HG03025 (cell line): ENCODE data around the gene GNB1.

Experiments
- ATAC-seq: cut with Tn5 transposase; IDR thresholded peaks from one replicate; pipeline ENCODE4 v1.9.1; 2021; ENCODE audit warnings: mild to moderate bottlenecking, moderate library complexity; ENCODE audit not compliant: unreplicated experiment, low FRiP score

GNB1 gene

DNA sequence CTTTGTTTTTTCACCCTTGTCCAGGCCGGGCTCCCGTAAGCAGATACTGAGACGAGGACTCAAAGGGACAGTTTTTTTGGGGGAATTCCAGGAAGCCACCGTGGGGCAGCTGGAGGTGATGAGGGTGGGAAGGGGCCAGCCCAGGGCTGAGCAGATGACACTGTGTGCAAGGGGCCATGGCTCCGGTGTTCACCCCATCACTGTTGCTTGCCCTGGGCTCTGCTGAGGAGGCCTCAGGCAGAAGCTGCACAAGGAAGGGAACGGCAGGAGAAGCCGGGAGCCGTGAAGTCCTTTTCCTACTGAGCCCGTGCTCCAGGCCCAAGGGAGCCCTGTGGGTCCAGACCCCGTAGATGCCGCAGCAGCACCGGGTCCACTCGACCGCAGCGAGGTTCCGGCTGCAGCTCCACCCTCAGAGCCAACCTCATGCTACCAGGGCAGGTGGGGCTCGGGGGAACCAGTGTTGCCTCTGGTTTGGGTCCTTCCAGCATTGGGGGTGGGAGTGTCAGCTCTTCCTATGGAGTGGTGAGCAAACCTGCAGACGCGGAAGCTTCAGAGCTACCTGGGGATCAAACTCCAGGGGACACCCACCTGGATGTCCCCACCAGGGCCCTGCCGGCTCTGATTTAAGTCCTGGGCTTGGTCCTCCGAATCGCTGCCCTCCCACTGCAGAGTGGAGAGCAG lies 19.9 kb upstream of the GNB1 start:
- ATAC-seq, result no peak

DNA sequence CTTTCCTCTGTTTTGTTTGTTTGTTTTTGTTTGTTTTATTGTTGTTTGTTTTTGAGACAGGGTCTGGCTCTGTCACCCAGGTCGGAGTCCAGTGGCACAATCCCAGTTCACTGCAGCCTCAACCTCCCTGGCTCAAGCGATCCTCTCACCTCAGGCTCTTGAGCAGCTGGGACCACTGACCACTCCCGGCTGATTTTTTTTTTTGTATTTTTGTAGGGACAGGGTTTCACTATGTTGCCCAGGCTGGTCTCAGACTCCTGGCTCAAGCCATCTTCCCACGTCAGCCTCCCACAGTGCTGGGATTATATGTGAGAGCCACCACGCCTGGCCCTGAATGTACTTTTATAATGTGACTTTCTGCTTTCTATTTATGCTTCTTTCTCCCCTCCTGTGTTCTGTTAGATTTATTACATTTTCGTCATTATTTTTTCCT lies 19.2 kb upstream of the GNB1 start:
- ATAC-seq, result no peak

GRCh38 chr1:1908506-1908791 lies 17.6 kb upstream of the GNB1 start:
- ATAC-seq, result peak; percentile 7

- ATAC-seq, result no peak
These were observed 16.3 kb upstream of the GNB1 start for GRCh38 chr1:1907098-1907736.

GRCh38 chr1:1906185-1907097 lies 15.6 kb upstream of the GNB1 start:
- no peak for ATAC-seq

DNA sequence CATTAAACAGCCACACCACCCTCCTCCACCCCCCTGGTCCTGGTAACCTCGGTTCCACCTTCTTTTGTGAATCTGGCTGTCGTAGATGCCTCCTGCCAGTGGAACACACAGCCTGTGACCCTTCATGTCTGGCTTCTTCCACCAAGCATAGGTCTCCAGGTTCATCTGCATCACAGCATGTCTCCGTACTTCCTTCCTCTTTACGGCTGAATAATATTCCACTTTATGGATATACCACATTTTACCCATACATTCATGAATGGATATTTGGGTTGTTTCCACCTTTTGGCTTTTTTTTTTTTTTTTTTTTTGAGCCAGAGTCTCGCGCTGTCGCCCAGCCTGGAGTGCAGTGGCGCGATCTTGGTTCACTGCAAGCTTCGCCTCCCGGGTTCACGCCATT lies 12.3 kb upstream of the GNB1 start:
- no peak for ATAC-seq

- no peak for ATAC-seq
These were observed 10.9 kb upstream of the GNB1 start for GRCh38 chr1:1901641-1902294.

- no peak for ATAC-seq
These were observed 10.2 kb upstream of the GNB1 start for GRCh38 chr1:1900883-1901640.

- ATAC-seq, result no peak
These were observed 9.1 kb upstream of the GNB1 start for GRCh38 chr1:1899967-1900327.

DNA sequence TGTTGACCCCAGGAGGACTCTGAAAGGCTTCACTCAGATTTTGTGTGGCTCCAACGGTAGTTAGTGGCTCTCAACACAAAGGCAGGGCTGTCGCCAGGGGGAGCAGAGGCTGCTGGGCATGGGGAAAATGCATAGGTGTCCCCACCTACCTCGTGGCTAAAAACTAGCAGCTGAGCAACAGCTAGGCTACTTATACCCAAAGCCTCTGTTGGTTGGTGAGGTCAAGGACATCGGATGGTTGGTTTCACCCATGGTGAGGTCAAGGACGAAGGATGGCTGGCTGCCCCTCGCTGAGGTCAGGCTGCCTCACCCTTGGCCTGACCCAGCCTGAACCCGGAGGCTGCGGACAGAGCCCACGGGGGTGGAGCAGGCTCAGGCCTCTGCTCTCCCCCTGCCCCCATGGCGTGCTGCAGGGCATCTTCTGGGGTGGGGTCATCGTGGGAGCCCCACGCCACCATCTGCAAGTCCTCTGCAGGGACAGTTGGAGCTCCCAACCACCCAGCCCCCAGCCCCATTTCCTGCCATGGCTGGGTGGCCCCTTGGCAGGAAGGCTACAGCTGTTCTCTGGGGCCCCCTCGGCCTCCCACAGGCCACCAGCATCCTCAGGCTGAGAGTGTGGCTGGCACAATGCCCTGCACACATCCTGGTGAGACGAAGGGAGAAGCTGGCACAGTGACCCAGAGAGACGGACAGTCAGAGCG lies 8.5 kb upstream of the GNB1 start:
- no peak for ATAC-seq

DNA sequence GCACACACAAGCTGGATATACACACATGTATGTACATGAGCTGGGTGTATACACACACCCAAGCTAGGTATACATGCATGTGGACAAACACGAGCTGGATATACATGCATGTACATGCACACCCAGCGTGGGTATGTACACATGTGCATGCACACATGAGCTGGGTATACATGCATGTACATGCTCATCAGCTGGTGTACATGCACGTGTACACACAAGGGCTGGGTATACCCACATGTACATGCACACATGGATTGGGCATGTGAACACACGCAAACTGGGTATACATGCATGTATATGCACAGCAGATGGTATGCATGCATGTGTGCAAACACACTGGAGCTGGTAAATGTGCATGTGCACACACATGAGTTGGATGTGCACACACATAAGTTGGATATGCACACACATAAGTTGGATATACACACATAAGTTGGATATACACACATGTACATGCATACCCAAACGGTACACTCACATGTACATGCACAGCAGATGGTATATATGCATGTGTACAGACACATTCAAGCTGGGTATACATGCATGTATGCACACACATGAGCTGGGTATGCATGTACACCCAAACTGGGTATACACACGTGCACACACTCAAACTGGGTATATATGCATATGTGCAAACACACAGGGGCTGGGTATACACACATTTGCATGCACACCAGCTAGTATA lies 7.5 kb upstream of the GNB1 start:
- no peak for ATAC-seq

- no peak for ATAC-seq
These were observed 4.8 kb upstream of the GNB1 start for GRCh38 chr1:1895456-1896336.

DNA sequence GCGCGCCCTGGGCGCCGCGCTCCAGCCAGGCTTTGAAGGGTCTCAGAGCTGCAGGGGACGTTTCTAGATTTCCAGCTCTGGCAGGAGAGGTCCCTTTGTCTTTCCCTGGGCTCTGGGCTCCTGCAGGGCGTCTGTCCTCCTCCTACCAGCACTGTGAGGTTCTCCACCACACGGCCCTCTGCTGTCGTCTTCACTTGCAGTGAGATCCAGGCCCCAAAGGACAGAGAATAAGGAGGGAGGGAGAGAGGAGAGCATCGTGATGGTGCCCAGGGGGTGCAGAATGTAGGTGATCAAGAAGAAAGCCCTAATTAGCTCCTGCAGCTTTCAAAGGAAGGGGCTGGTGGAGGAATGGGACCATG lies 4.2 kb upstream of the GNB1 start:
- no peak for ATAC-seq

DNA sequence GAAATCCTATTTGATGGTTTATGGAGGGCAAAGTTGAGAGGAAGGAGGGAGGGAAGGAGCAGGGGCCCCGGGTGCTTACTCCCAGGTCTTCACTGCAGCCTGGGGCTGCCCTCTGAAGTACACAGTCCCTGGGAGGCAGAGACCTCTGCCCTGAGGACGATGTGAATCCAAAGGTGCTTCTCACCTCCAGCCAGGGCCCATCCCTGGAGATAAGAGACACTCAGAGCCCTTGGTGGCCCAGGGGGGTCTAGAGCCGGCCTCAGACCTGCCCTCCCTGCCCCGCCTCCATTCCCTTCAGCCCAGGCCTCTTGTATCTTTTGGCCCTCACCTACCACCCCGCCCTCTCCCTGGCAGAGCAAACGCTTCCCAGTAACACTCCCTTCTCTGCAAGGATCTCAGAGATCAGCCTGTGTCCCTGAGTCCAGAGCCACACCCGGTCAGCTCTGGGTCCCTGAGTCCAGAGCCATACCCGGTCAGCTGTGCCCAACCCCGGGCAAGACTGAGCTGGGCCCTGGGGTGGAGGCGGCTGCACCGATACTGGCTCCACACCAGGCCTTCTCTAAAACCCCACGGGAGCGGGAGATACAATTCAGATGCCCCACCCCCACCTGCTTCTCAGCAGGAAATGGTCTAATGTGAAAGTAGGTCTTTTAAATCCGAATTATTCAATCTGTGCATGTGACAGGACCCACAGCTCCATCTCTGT lies 3.6 kb upstream of the GNB1 start:
- ATAC-seq, result no peak

DNA sequence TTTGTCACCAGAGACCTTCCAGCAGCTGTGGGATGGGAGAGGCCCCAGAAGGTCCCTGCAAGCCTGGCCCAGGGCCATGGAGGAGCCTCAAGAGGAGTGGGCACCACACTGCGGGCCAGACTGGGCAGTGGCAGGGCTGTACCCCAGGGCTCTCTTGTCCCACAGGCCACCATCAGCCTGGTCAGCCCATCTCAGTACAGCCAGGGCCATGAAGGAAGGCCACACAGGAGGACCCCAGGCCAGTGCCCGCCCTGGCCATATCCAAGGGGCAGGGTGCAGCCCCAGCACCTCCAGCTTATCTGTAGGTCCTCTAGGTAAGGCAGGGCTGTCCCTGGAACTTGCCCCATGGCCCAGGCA lies 3.1 kb upstream of the GNB1 start:
- ATAC-seq, result no peak

DNA sequence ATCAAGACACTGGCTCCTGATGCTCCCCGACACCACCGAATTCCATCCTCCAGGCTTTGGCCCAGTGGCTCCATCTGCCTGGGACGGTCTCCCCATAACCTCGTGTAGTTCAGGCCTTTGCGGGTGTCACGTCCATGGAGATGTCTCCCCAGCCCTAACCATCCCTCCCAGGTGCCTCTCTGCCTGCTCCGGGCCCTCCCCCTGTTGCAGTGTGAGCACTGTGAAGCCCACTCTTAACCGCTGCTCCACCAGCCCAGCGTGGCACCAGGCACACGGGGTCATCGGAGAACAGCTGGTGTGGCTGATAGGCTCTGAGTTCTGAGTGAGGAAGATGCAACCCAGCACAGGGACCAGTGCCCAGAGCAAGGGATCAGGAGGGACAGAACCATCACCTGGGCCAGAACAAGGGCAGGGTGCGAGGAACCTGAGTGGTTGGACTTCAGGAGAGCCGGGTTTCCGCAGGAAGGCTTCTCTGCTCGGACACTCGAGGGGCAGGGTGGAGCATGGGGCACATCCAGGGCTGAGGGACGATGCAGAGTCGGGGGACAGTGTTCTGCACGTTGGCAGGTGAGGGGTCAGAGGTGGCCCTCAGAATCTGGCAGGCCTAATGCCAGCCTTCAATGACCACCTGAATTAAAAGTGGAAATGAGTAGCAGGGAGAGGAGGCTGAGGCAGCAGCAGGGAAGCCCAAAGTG lies 2.6 kb upstream of the GNB1 start:
- no peak for ATAC-seq

DNA sequence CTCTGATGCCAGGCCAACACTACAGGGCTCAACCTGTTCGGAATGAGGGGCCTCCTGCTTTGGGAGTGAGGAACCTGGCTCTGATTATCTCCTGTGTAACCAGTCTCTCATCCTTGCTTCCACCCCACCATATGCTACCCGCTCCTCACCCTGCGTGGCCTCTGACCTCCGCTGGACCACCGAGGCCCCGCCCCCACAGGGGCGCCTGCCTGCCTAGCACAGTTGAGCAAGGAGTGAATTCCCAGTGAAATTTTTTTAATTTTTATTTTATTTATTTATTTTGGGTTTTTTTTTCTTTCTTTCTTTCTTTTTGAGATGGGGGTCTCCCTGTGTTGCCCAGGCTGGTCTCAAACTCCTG lies 1.9 kb upstream of the GNB1 start:
- no peak for ATAC-seq
